ENCODE results near the gene MB.

GRCh38 chr22:35569916-35570315 lies 47.2 kb downstream of the MB start:
- no peak for TF ChIP-seq CTCF (IDR thresholded peaks at IDR 0.05; ENCODE audit: low read depth, low read length)
- no peak for TF ChIP-seq EZH2phosphoT487 (IDR thresholded peaks at IDR 0.05; ENCODE audit: low read depth)

Measured in OCI-LY3 (cell line).